Ascending aorta (tissue), 2 donors: ENCODE measurements around the gene GARIN5B. TPM values are rescaled to one million over a fixed set of nuclear protein-coding genes. Genes with fewer than 3 reads are reported as not detected.

Experiments used
- DNase-seq, 2 donors: peaks; one replicate each; pipeline ENCODE4 v3.0.0-alpha.2; 2019; ENCODE audit warnings: low spot score in 2 of 2
- H3K27ac ChIP-seq, 2 donors: fragments of 200-600 bp; sonication (generic); one replicate each; pipeline ENCODE4 v1.5.1; 2016 to 2017; ENCODE audit warnings: mild to moderate bottlenecking in 1 of 2
- H3K27me3 ChIP-seq: fragments of 200-600 bp; sonication (generic); one replicate; pipeline ENCODE4 v1.5.1; 2017
- H3K36me3 ChIP-seq, 2 donors: fragments of 200-600 bp; sonication (generic); one replicate each; pipeline ENCODE4 v1.5.1; 2016
- H3K4me1 ChIP-seq, 2 donors: fragments of 200-600 bp; sonication (generic); one replicate each; pipeline ENCODE4 v1.5.1; 2016 to 2017; ENCODE audit warnings: mild to moderate bottlenecking in 1 of 2
- H3K4me3 ChIP-seq, 2 donors: fragments of 200-600 bp; sonication (generic); one replicate each; pipeline ENCODE4 v1.5.1; 2016 to 2017; ENCODE audit warnings: mild to moderate bottlenecking in 1 of 2
- H3K9me3 ChIP-seq, 2 donors: fragments of 200-600 bp; sonication (generic); one replicate each; pipeline ENCODE4 v1.5.1; 2016
- intact Hi-C: fragments of 100-400 bp; cut with DNase I; formaldehyde crosslinking; loops from one replicate; pipeline ENCODE4 v1.15.1; 2023
- total RNA-seq: library from RNA; depleted of rRNA; stranded (reverse); fragments of >200 nt; gene quantifications from one replicate; pipeline ENCODE4 v1.1.0, GENCODE V29; 2016
- TF ChIP-seq, protein P1 (sequence below), 3 experiments: fragments of 200-600 bp in 2 of 3; fragments of 450-650 bp in 1 of 3; sonication (generic) in 2 of 3; IDR thresholded peaks; one replicate each; pipeline ENCODE4 v1.5.1; 2016 to 2019; ENCODE audit warnings: antibody characterized with exemption in 3 of 3, mild to moderate bottlenecking in 1 of 3, moderate library complexity in 1 of 3

The GARIN5B gene
- total RNA-seq, 1 donor from 2014 or later = not detected

DNA sequence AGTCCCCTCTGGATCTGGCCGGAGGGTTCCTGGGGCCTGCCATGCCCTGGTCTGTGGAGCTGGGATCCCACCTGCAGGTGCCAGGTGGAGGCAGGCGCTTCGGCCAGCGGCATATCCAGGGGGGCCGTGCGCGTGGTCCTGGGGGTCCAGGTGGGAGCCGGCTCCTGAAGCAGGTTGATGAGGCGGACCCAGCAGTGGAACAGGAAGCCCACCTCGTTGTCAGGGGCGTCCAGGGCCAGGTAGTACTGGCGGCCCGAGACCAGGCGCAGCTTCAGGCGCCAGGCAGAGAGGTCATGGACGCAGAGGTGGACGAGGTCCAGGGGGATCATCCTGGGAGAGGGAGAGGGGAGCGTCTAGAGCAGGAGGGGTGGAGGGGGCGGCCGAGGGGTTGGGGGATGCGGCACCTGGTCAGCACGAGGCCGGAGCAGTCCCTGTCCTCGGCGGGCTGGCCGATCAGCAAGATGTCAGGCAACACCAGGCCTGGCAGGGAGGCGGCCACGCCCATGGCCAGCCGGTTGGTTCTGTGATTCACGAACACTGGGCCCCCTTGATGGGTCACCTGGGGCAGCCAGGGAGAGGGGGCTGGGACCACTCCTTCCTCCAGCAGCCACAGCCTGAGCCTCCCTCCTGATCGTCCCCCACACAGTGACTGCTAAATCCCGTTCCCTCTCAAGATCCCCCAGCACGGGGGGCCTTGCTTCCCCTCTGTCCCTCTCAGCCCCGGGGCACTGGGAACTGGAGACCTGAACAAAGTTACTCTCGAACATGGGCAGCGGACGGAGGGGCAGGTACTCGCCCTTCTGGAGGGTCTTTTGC lies 678 bp downstream of the GARIN5B start:
- Histone ChIP-seq H3K9me3 (no peaks in the 10 kb centered on the region), H3K36me3 (no peaks in the 10 kb centered on the region), H3K4me1 (no peaks in the 10 kb centered on the region), H3K27ac (no peak overlapping the region), H3K4me3 (no peak overlapping the region), H3K27me3 (no peaks in the 10 kb centered on the region)
- intact Hi-C loops = no loop called here
- no peak for DNase-seq
- TF ChIP-seq, protein P1, sequence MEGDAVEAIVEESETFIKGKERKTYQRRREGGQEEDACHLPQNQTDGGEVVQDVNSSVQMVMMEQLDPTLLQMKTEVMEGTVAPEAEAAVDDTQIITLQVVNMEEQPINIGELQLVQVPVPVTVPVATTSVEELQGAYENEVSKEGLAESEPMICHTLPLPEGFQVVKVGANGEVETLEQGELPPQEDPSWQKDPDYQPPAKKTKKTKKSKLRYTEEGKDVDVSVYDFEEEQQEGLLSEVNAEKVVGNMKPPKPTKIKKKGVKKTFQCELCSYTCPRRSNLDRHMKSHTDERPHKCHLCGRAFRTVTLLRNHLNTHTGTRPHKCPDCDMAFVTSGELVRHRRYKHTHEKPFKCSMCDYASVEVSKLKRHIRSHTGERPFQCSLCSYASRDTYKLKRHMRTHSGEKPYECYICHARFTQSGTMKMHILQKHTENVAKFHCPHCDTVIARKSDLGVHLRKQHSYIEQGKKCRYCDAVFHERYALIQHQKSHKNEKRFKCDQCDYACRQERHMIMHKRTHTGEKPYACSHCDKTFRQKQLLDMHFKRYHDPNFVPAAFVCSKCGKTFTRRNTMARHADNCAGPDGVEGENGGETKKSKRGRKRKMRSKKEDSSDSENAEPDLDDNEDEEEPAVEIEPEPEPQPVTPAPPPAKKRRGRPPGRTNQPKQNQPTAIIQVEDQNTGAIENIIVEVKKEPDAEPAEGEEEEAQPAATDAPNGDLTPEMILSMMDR (IDR thresholded peaks at IDR 0.05) = no peak

DNA sequence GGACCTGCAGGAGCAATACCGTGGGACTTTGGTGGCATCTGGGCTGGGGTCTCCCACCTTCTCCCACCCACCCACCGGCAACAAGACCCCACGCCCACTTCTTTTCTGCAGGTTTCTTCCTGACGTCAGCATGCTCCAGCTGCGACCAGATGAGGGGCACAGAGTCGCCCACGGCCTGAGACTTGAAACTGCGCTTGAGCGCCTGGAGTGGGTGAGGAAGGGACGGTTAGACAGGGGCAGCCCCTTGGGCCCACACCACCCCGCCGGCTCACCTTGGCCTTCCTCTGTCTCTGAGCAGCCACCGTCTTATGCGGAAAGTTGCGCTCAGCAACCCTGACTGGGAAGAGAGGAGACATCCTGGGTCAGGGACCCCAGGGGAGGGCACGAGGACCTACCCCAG lies 2.2 kb downstream of the GARIN5B start:
- DNase-seq = no peak
- TF ChIP-seq, protein P1 (IDR thresholded peaks at IDR 0.05) = no peak
- Histone ChIP-seq H3K27me3 (no peaks in the 10 kb centered on the region), H3K4me3 (no peak overlapping the region), H3K27ac (no peak overlapping the region), H3K36me3 (no peaks in the 10 kb centered on the region), H3K4me1 (no peaks in the 10 kb centered on the region), H3K9me3 (no peaks in the 10 kb centered on the region)
- intact Hi-C loops = no loop called here

DNA sequence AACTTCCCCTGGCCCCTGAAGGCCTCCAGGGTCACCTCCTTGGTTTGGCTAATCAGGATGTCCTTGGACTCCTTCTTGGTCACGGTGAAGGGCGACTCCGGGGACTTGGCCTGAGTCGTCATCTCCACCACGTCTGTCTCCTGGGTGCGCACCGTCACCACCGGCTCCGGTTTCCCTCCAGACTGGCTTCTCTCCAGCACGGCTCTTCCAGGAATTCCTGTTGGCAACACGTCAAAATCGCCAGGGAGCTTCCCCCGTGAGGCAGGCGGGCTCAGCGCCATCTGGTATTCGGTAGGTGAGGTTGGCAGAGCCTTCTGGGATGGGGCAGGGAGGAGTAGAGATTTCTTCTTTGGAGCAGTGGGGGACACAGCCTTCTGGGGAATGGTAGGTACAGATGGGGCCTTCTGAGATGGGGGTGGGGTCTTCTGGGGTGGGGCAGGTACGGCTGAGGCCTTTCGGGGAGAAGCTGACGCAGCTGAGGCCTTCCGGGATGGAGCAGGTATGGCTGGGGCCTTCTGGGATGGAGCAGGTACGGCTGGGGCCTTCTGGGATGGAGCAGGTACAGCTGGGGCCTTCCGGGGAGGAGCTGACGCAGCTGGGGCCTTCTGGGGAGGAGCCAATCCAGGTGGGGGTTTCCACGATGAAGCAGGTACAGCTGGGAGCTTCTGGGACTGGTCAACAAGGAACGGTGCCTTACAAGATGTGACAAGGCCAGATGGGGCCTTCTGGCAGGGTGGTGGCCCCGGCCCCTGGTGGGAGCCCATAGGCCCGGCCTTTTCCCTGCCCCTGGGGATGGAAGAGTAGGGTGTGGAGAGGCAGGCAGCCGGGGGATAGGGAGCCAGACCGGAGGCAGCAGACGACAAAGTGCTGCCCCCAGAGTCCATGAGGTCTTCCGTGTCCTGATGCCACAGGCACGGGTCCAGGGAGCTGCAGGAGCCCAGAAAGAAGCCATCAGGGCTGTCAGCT lies 3.8 kb downstream of the GARIN5B start:
- no peak for DNase-seq
- peaks cover 0 to 1% of the 10 kb centered on the region in 2 donors for H3K4me1 ChIP-seq
- H3K27me3 ChIP-seq = peaks cover 7% of the 10 kb centered on the region
- intact Hi-C loops = no loop called here
- no peaks in the 10 kb centered on the region for H3K36me3 ChIP-seq
- H3K4me3 ChIP-seq = no peak overlapping the region
- H3K27ac ChIP-seq = no peak overlapping the region
- TF ChIP-seq, protein P1 (IDR thresholded peaks at IDR 0.05) = no peak
- H3K9me3 ChIP-seq = no peaks in the 10 kb centered on the region

DNA sequence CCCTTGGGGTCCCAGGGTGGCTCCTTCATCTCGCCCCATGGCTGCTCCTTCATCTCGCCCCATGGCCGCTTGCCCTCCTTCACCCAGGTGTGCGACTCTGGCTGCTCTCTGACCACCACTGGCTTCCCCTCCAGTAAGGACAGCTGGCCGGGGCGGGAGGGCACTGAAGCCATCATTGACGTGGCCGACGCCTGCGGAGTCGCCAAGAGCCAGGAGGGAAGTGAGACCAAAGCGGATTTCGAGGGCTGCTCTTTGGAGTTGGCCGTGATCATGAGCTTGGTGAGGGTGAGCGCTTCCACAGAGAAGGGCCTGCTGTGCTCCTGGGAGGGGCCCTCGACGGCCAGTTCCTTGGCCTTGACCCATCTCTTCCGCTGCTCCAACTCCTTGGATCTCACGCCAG lies 4.6 kb downstream of the GARIN5B start:
- Histone ChIP-seq H3K27ac (no peak overlapping the region), H3K4me1 (peaks cover under 1 to 6% of the 10 kb centered on the region in 2 donors), H3K36me3 (no peaks in the 10 kb centered on the region), H3K9me3 (no peaks in the 10 kb centered on the region), H3K27me3 (peaks cover 11% of the 10 kb centered on the region), H3K4me3 (no peak overlapping the region)
- intact Hi-C loops = no loop called here
- TF ChIP-seq, protein P1 (IDR thresholded peaks at IDR 0.05) = no peak
- DNase-seq = no peak

DNA sequence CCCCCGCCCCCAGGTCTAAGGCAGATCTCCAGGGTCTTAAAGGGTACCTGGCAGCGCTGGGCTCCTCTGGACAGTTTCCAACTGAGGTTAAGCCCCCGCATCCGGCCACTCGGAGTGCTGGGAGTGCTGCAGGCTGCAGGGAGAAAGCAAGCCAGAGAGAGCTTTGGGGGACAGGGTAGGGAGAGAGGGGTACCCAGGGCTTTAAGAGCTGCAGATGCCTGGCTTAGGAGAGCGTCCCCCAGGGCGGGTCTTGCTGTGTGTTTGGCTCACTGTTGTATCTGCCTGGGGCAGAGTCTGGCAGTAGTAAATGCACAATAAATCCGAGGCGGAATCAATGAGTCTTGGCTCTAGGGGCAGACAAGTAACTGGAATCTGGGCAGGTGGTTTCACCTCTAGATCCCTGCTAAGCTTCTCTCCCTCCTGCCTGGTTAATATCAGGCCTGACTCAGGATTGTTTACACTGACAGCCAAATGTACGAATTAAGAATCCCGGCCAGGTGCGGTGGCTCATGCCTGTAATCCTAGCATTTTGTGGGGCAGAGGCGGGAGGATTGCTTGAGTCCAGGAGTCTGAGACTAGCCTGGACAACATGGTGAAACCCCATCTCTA lies 7.7 kb downstream of the GARIN5B start:
- DNase-seq = no peak
- peaks cover 3 to 12% of the 10 kb centered on the region in 2 donors for H3K4me1 ChIP-seq
- H3K9me3 ChIP-seq = no peaks in the 10 kb centered on the region
- intact Hi-C loops = no loop called here
- H3K36me3 ChIP-seq = no peaks in the 10 kb centered on the region
- TF ChIP-seq, protein P1 (IDR thresholded peaks at IDR 0.05) = no peak
- peaks cover 11% of the 10 kb centered on the region for H3K27me3 ChIP-seq
- no peak overlapping the region for H3K27ac ChIP-seq
- no peak overlapping the region for H3K4me3 ChIP-seq
